ENCODE measurements around the gene NTN3.
"Not testable (repeated sequence)": the region's sequence is repeated elsewhere in the genome, so short reads cannot be mapped to it uniquely, and the experiment has no call there.

The NTN3 gene

GRCh38 chr16:2466667-2467527, 4.2 kb upstream of the NTN3 start:
- DNase-seq: no peak

- DNase-seq: peak; percentile 85
These were observed 3.4 kb upstream of the NTN3 start for GRCh38 chr16:2467528-2468232.

- no peak for DNase-seq
These were observed 2.8 kb upstream of the NTN3 start for GRCh38 chr16:2468233-2468724.

GRCh38 chr16:2468725-2469398, 2.2 kb upstream of the NTN3 start:
- peak; percentile 89 for DNase-seq

- DNase-seq: no peak
These were observed 1.5 kb upstream of the NTN3 start for GRCh38 chr16:2469399-2470233.

- no peak for DNase-seq
These were observed 879 bp upstream of the NTN3 start for GRCh38 chr16:2470234-2470601.

GRCh38 chr16:2470603-2471015, 488 bp upstream of the NTN3 start:
- peak; percentile 79 for DNase-seq

- DNase-seq: no peak
These were observed 773 bp downstream of the NTN3 start for GRCh38 chr16:2471653-2472487.

- no peak for DNase-seq
These were observed 1.4 kb downstream of the NTN3 start for GRCh38 chr16:2472488-2472864.

- DNase-seq: no peak
These were observed 1.9 kb downstream of the NTN3 start for GRCh38 chr16:2472885-2473445.

- DNase-seq: no peak
These were observed 2.4 kb downstream of the NTN3 start for GRCh38 chr16:2473446-2473926.

GRCh38 chr16:2473999-2474876, 3.1 kb downstream of the NTN3 start:
- no peak for DNase-seq

GRCh38 chr16:2474877-2475412, 3.8 kb downstream of the NTN3 start, which contains the start of gene TBC1D24:
Gene TBC1D24, plus strand, starts transcription at chr16:2475127. Its CDS starts 21,022 bp downstream, at chr16:2496149.
- DNase-seq: no peak

- no peak for DNase-seq
These were observed 4.6 kb downstream of the NTN3 start for GRCh38 chr16:2475413-2476344.

- no peak for DNase-seq
These were observed 5.2 kb downstream of the NTN3 start for GRCh38 chr16:2476345-2476720.

GRCh38 chr16:2476741-2477140, 5.6 kb downstream of the NTN3 start:
- DNase-seq: no peak

- no peak for DNase-seq
These were observed 6.2 kb downstream of the NTN3 start for GRCh38 chr16:2477327-2477726.

- DNase-seq: no peak
These were observed 7.2 kb downstream of the NTN3 start for GRCh38 chr16:2478279-2478678.

- not testable (repeated sequence) for DNase-seq
These were observed 8.9 kb downstream of the NTN3 start for GRCh38 chr16:2479996-2480395.
